ENCODE results near the gene CNOT4. TPM values are rescaled to one million over a fixed set of nuclear protein-coding genes. Genes with fewer than 3 reads are reported as not detected.

CNOT4 gene
- total and polyA plus RNA-seq, 2 of the 4 experiments (the other 2 are of a cell fraction): 7.0 to 8.1 TPM

GRCh38 chr7:135375908-135376699, 133.8 kb downstream of the CNOT4 start:
- H2AK5ac ChIP-seq (ENCODE audit: low read depth, low read length): no peak overlapping the region
- ChIA-PET POLR2A (ENCODE audit: unreplicated experiment) (no interaction called here), CTCF (no interaction called here)
- no peak overlapping the region for H3K4ac ChIP-seq (ENCODE audit: low read depth, low read length)
- no peak overlapping the region for H3K14ac ChIP-seq (replicated peaks; ENCODE audit: low read depth, low read length)
- no peak overlapping the region for H4K91ac ChIP-seq (ENCODE audit: insufficient read depth, low read depth, low read length)
- no peak overlapping the region for H3K4me3 ChIP-seq (ENCODE audit: insufficient read depth, low read depth, low read length)
- no TSS peak for BruUV-seq (replicated peaks)
- no peaks in the 10 kb centered on the region for H4K20me1 ChIP-seq (ENCODE audit: insufficient read depth, low read length)
- no peak overlapping the region for H3K18ac ChIP-seq (ENCODE audit: low read depth, low read length)
- dilution Hi-C loops (cut with HindIII; ENCODE audit: low sequenced_read_pairs, unreplicated experiment) (no loop called here), intact Hi-C loops (cut with micrococcal nuclease) (no loop called here), in situ Hi-C loops (cut with MboI; ENCODE audit: low sequenced_read_pairs) (no loop called here)
- no peak overlapping the region for H3K27ac ChIP-seq (ENCODE audit: insufficient read depth, low read length)
- H2BK15ac ChIP-seq (ENCODE audit: low read depth, low read length): no peak overlapping the region
- no peak for DNase-seq
- H2AK9ac ChIP-seq (replicated peaks; ENCODE audit: low read depth, low read length, poor library complexity): no peak overlapping the region
- H2BK5ac ChIP-seq (ENCODE audit: low read depth, low read length, poor library complexity, severe bottlenecking): no peak overlapping the region
- peaks cover 2% of the 10 kb centered on the region; the same call in 1 of the 2 replicates for H3K36me3 ChIP-seq (ENCODE audit: control insufficient read depth, insufficient read depth, low read length)
- peaks cover 0 to 3% of the 10 kb centered on the region in 2 experiments; a peak in 1 of 4 replicates for H3K79me1 ChIP-seq (ENCODE audit: low read depth in 1 of 2, low read length in 2 of 2)
- no peak for ATAC-seq (ENCODE audit: low read depth)
- no peaks in the 10 kb centered on the region for H3K9me3 ChIP-seq (ENCODE audit: control insufficient read depth, insufficient read depth, low read length)
- no peaks in the 10 kb centered on the region; the same call in 1 of the 2 replicates for H3K9me1 ChIP-seq (ENCODE audit: insufficient read depth, low read length)
- H3K27me3 ChIP-seq (ENCODE audit: control insufficient read depth, insufficient read depth, low read length): no peaks in the 10 kb centered on the region
- WGBS, 2 experiments (ENCODE audit: extremely low coverage in 2 of 2, insufficient read length in 1 of 2): no CpG with 5 or more reads among the region's 5 CpGs
- no peak overlapping the region for H3K4me2 ChIP-seq (ENCODE audit: low read depth, low read length)
- H3K9ac ChIP-seq (ENCODE audit: low read depth, low read length): no peak overlapping the region
- H2AFZ ChIP-seq (replicated peaks; ENCODE audit: low read length, poor library complexity): no peak overlapping the region
- no peak overlapping the region for H4K5ac ChIP-seq (ENCODE audit: low read depth, low read length)
- H3K56ac ChIP-seq (ENCODE audit: extremely low read depth, insufficient read depth, low read length): no peak overlapping the region
- TF ChIP-seq CTCF (conservative IDR thresholded peaks at IDR 0.05; ENCODE audit: low read depth, low read length): no peak
- TF ChIP-seq MAFK (IDR thresholded peaks at IDR 0.05; ENCODE audit: low read depth, low read length): no peak
- no peak for TF ChIP-seq MXI1 (IDR thresholded peaks at IDR 0.05; ENCODE audit: borderline replicate concordance, low read depth, low read length)
- TF ChIP-seq CEBPB (IDR thresholded peaks at IDR 0.05; ENCODE audit: low read depth, low read length): no peak
- TF ChIP-seq FOS (IDR thresholded peaks at IDR 0.05; ENCODE audit: low read depth, low read length): no peak
- TF ChIP-seq RAD21 (IDR thresholded peaks at IDR 0.05; ENCODE audit: low read length): no peak
- TF ChIP-seq ELK1 (IDR thresholded peaks at IDR 0.05; ENCODE audit: borderline replicate concordance, low read depth, low read length): no peak
- no peak for TF ChIP-seq NFE2L2 (IDR thresholded peaks at IDR 0.05; ENCODE audit: low read depth, low read length)
- TF ChIP-seq MAZ (IDR thresholded peaks at IDR 0.05; ENCODE audit: borderline replicate concordance, low read depth, low read length): no peak
- no peak for TF ChIP-seq BHLHE40 (IDR thresholded peaks at IDR 0.05; ENCODE audit: low read depth, low read length)
- no peak for TF ChIP-seq RFX5 (IDR thresholded peaks at IDR 0.05; ENCODE audit: low read depth, low read length)
- TF ChIP-seq SMC3 (IDR thresholded peaks at IDR 0.05; ENCODE audit: low read depth, low read length): no peak
- TF ChIP-seq RCOR1 (IDR thresholded peaks at IDR 0.05; ENCODE audit: insufficient replicate concordance, low read length): no peak
- TF ChIP-seq POLR2A (IDR thresholded peaks at IDR 0.05; ENCODE audit: low read depth, low read length): no peak
- TF ChIP-seq CHD1 (IDR thresholded peaks at IDR 0.05; ENCODE audit: low read depth, low read length): no peak
- H2BK120ac ChIP-seq (ENCODE audit: low read depth, low read length): no peak overlapping the region
- H4K8ac ChIP-seq (ENCODE audit: low read depth in 2 of 2, low read length in 2 of 2): no peak overlapping the region
- H3K4me1 ChIP-seq (ENCODE audit: control insufficient read depth, insufficient read depth, low read length): no peaks in the 10 kb centered on the region
- no peak overlapping the region for H2BK20ac ChIP-seq (ENCODE audit: low read depth, low read length)
- H3K23ac ChIP-seq (ENCODE audit: low read depth, low read length): no peak overlapping the region

Data from IMR-90 (cell line).